Lung (tissue), 12 donors: ENCODE data around the gene TRPM4. TPM values are rescaled to one million over a fixed set of nuclear protein-coding genes. Genes with fewer than 3 reads are reported as not detected.

Experiments used
- ATAC-seq: fragments of 200-7000 bp; cut with Tn5 transposase; one replicate; pipeline ENCODE4 v1.9.1; 2020; ENCODE audit warnings: moderate number of reproducible peaks; ENCODE audit not compliant: insufficient read depth, low FRiP score
- DNase-seq, 3 donors: peaks; one replicate each; pipeline ENCODE4 v3.0.0-alpha.2; 2013 to 2017
- H3K27ac ChIP-seq, 2 donors: one replicate each; pipeline ENCODE4 v1.5.1; 2013; ENCODE audit warnings: mild to moderate bottlenecking in 2 of 2, moderate library complexity in 2 of 2, control low read depth in 1 of 2, inconsistent platforms in 1 of 2, low read depth in 1 of 2, low read length in 1 of 2
- H3K27me3 ChIP-seq, 3 donors: one replicate each; pipeline ENCODE4 v1.5.1; 2013; ENCODE audit warnings: low read length in 2 of 3; ENCODE audit not compliant: control insufficient read depth in 3 of 3, insufficient read depth in 3 of 3
- H3K36me3 ChIP-seq, 4 donors: one replicate each; pipeline ENCODE4 v1.5.1; 2013; ENCODE audit warnings: low read length in 4 of 4, mild to moderate bottlenecking in 1 of 4, moderate library complexity in 1 of 4; ENCODE audit not compliant: control insufficient read depth in 4 of 4, insufficient read depth in 4 of 4
- H3K4me1 ChIP-seq, 5 donors: one replicate each; pipeline ENCODE4 v1.5.1; 2013; ENCODE audit warnings: low read length in 5 of 5, mild to moderate bottlenecking in 2 of 5, moderate library complexity in 1 of 5; ENCODE audit not compliant: control insufficient read depth in 5 of 5, insufficient read depth in 5 of 5
- H3K4me3 ChIP-seq: one replicate; pipeline ENCODE4 v1.5.1; 2013; ENCODE audit warnings: mild to moderate bottlenecking, control low read depth, moderate library complexity
- H3K9ac ChIP-seq, 2 donors: one replicate each; pipeline ENCODE4 v1.5.1; 2013; ENCODE audit warnings: low read length in 2 of 2, control low read depth in 1 of 2; ENCODE audit not compliant: insufficient read depth in 1 of 2
- H3K9me3 ChIP-seq, 4 donors: one replicate each; pipeline ENCODE4 v1.5.1; 2013; ENCODE audit warnings: low read length in 3 of 4, mild to moderate bottlenecking in 1 of 4, moderate library complexity in 1 of 4; ENCODE audit not compliant: control insufficient read depth in 4 of 4, insufficient read depth in 3 of 4
- CTCF ChIP-seq: IDR thresholded peaks from 2 replicates; pipeline ENCODE4 v1.5.1; 2012; ENCODE audit warnings: mild to moderate bottlenecking; ENCODE audit errors: control extremely low read depth, extremely low read depth
- WGBS, 2 donors: extraction: QIAGEN DNeasy Blood & Tissue Kit; methylation state at CpG; one replicate each; pipeline ENCODE4 v1.1.7; 2013; 5-methylcytosine and 5-hydroxymethylcytosine counted together
- polyA plus RNA-seq, 2 donors: library from polyadenylated mRNA; stranded (reverse); fragments of 200-250 nt; gene quantifications; one replicate each; pipeline ENCODE4 v1.2.1, GENCODE V29; 2013
- total RNA-seq, 2 donors: library from RNA; depleted of rRNA in 1 of 2; stranded (reverse); fragments of >200 nt in 1 of 2; gene quantifications; one replicate each; pipeline ENCODE4 v1.2.1, GENCODE V29; 2014 to 2021
- donor health status: control.
- donor health status: control.
- donor health status: Bipolar disorder and iron deficiency.
- donor health status: healthy.
- donor health status: DM: yes; HTN: yes; CAD: no.

TRPM4 gene
- total and polyA plus RNA-seq, 4 donors = 15.6 to 70.1 (median 22.4) TPM

- ATAC-seq (no peak), DNase-seq (peak in 2 of 3 donors; percentile 67 to 76)
- Histone ChIP-seq H3K4me1 (peaks cover 0 to 16% (median 0%) of the 10 kb centered on the region in 5 donors), H3K4me3 (no peak overlapping the region), H3K27me3 (no peaks in the 10 kb centered on the region), H3K9ac (no peak overlapping the region), H3K36me3 (peaks cover 0 to 9% (median 1%) of the 10 kb centered on the region in 4 donors), H3K9me3 (no peaks in the 10 kb centered on the region), H3K27ac (no peak overlapping the region)
- no peak for TF ChIP-seq CTCF
- 80 to 85% methylated on average over 12 to 19 of the region's 19 CpGs for WGBS, 2 donors
Measured at GRCh38 chr19:49210901-49211451, 53.4 kb downstream of the TRPM4 start.

DNA sequence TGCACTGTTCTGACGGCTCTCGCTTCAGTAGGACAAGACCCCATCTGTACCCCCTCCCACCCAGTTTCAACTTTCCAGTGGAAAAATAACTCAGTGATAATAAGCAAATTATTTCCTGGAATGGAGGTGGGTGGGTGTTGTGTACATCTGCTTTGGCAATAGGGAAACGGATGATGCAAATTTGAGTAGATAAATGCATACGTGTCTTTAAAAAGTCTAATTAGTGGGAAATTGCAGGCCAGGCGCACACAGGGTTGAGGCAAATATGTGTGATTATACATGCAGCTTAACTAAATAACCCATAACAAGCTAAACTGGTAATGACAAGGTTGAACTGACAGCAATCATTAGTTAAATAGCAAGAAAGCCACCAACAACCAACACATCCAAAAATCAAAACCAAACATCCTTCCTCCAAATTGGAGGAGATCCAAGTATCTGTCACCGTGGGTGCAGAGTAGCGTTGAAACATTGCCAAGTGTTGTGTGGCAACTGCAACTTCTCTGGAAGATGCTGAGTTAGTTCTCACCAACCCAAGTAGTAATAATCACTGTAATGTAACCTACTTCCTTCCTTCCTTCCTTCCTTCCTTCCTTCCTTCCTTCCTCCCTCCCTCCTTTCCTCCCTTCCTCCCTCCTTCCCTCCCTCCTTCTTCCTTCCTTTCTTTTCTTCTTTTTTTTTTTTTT, 54.6 kb downstream of the TRPM4 start:
- no peak for TF ChIP-seq CTCF
- peak; percentile 33 to 68 (median 58) for DNase-seq

DNA sequence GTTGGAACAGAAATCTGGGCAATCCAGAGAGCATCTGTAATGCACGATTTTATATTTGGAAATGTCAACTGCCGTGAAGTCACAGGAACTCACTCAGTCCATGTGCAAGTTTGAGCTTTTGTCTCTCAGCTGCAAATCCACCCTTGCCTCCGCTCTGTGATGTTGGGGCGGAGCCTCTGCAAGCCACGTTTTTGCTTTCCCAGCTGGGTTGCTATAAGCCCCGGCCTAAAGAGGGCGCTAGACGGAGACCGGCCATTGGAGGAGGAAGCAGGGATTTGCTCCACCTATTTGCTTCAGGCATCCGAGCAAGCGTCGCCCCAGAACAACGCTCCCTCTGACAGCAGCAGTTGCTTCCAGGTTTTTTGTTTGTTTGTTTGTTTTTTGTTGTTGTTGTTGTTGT, 56.2 kb downstream of the TRPM4 start:
- Histone ChIP-seq H3K36me3 (peaks cover 0 to 9% (median 1%) of the 10 kb centered on the region in 4 donors), H3K4me1 (peaks cover 0 to 16% (median 0%) of the 10 kb centered on the region in 5 donors), H3K9me3 (no peaks in the 10 kb centered on the region), H3K27me3 (no peaks in the 10 kb centered on the region), H3K9ac (no peak overlapping the region), H3K4me3 (no peak overlapping the region), H3K27ac (no peak overlapping the region)
- no peak for TF ChIP-seq CTCF
- no peak for ATAC-seq
- DNase-seq = no peak
- 89% methylated on average over 13 of the region's 13 CpGs for WGBS, 2 donors

More for the DNA sequence above, 54.6 kb downstream of the TRPM4 start:
- WGBS, 2 donors = 38 to 53% methylated on average over 7 of the region's 7 CpGs
- Histone ChIP-seq H3K4me1 (peaks cover 0 to 16% (median 0%) of the 10 kb centered on the region in 5 donors), H3K4me3 (no peak overlapping the region), H3K27ac (no peak overlapping the region), H3K9me3 (no peaks in the 10 kb centered on the region), H3K9ac (no peak overlapping the region), H3K27me3 (no peaks in the 10 kb centered on the region), H3K36me3 (peaks cover 0 to 9% (median 1%) of the 10 kb centered on the region in 4 donors)
- no peak for ATAC-seq
